ENCODE data around the gene SCRN2. TPM values are rescaled to one million over a fixed set of nuclear protein-coding genes. Genes with fewer than 3 reads are reported as not detected.
A peak's percentile ranks its signal among the peaks of the same experiment; 100 is the strongest.

The SCRN2 gene
- total RNA-seq, 1 donor from 2014 or later = 29.8 TPM

GRCh38 chr17:47834756-47835155, 6.3 kb downstream of the SCRN2 start:
- H3K9ac ChIP-seq = no peak overlapping the region
- H3K4me2 ChIP-seq = no peak overlapping the region
- H2AFZ ChIP-seq (replicated peaks) = no peak overlapping the region
- no peak for DNase-seq (ENCODE audit: low spot score)
- H3K36me3 ChIP-seq = no peaks in the 10 kb centered on the region
- H3K4me1 ChIP-seq = no peaks in the 10 kb centered on the region
- TF ChIP-seq CTCF (IDR thresholded peaks at IDR 0.05) (no peak), EZH2 (IDR thresholded peaks at IDR 0.05) (no peak), EZH2phosphoT487 (IDR thresholded peaks at IDR 0.05) (no peak)
- Mint-ChIP-seq H3K27me3 (ENCODE audit: insufficient read depth, low read depth) (peaks cover 12% of the 10 kb centered on the region), H3K4me1 (peaks cover 24% of the 10 kb centered on the region), H3K9me3 (no peaks in the 10 kb centered on the region), H3K27ac (no peak overlapping the region), H3K4me3 (no peak overlapping the region), H3K36me3 (peaks cover 4% of the 10 kb centered on the region)
- no peaks in the 10 kb centered on the region for H4K20me1 ChIP-seq (ENCODE audit: low read depth)
- H3F3A ChIP-seq (ENCODE audit: low read depth) = peaks cover 10% of the 10 kb centered on the region
- H3K79me2 ChIP-seq (ENCODE audit: low read depth) = peaks cover 15% of the 10 kb centered on the region
- H3K27me3 ChIP-seq = no peaks in the 10 kb centered on the region
- H3K9me3 ChIP-seq (ENCODE audit: low read depth) = no peaks in the 10 kb centered on the region
- H3K4me3 ChIP-seq = no peak overlapping the region
- no peak overlapping the region for H3K27ac ChIP-seq

GRCh38 chr17:47831934-47832327, 9.1 kb downstream of the SCRN2 start:
- no peak for DNase-seq (ENCODE audit: low spot score)
- Mint-ChIP-seq H3K27me3 (ENCODE audit: insufficient read depth, low read depth) (peaks cover 12% of the 10 kb centered on the region), H3K36me3 (peaks cover 6% of the 10 kb centered on the region), H3K27ac (peak overlapping the region; percentile 97), H3K4me1 (peaks cover 20% of the 10 kb centered on the region), H3K9me3 (no peaks in the 10 kb centered on the region), H3K4me3 (peak overlapping the region; percentile 98)
- Histone ChIP-seq H2AFZ (replicated peaks) (peak overlapping the region; percentile 62), H3K27ac (no peak overlapping the region), H3K4me1 (no peaks in the 10 kb centered on the region), H3K27me3 (no peaks in the 10 kb centered on the region), H3K9me3 (ENCODE audit: low read depth) (no peaks in the 10 kb centered on the region), H3K79me2 (ENCODE audit: low read depth) (peaks cover 25% of the 10 kb centered on the region), H3K4me3 (peak overlapping the region; percentile 84), H3F3A (ENCODE audit: low read depth) (peaks cover 10% of the 10 kb centered on the region), H4K20me1 (ENCODE audit: low read depth) (no peaks in the 10 kb centered on the region), H3K4me2 (peak overlapping the region; percentile 94), H3K36me3 (no peaks in the 10 kb centered on the region), H3K9ac (no peak overlapping the region)
- no peak for TF ChIP-seq CTCF (IDR thresholded peaks at IDR 0.05)
- no peak for TF ChIP-seq EZH2phosphoT487 (IDR thresholded peaks at IDR 0.05)
- no peak for TF ChIP-seq EZH2 (IDR thresholded peaks at IDR 0.05)

DNA sequence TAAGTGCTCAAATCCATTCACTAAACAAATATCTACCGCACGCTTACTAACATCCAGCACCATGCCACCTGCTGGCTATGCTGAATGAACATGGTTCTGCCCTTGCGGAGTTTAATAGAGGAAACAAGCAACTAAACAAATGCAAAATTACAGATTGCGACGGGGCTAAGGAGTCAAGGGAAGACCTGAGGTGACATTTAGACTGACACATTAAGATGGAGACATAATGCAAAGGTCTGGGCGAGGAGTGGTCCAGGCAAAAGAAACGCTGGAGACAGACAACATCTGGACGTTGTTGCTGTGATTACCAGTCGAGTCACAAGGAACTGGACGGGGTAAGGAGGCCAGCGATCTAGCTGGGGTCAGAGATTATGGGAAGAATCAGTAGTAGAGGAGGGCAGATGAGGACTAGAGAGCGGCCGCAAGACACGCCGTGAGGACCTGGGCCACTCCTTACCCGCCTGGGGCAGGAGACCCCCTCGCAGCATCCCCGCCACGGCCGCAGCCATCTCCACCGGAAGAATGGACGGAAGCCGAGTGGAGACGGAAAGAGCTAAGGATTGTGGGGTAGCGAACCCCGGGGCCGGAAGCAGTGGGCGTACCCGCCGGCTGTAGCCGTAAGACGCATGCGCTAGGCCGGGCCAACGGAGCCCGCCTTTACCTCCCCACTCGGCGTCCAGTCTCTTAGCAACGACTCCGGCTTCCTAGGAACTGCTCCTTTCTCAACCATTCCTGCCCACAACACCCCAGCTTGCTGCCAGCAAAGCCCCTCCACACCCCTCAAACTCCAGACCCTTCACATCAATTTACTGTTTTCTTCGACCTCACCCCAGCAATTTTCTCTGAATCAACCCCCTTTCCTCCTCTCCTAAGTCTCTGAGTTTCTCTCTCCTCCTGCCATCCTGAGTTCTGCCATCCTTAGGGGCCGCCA, 9.8 kb downstream of the SCRN2 start, which contains the start of the genes LRRC46 and MRPL10:
Gene LRRC46 (plus strand): TSS at position 668 of the 931 bp plus-strand sequence. CDS start 320 bp downstream, outside the sequence.
Gene MRPL10 (minus strand): TSS at position 539 of the 931 bp plus-strand sequence. CDS start 30 bp downstream, at position 509.
- H3K9me3 ChIP-seq (ENCODE audit: low read depth) = no peaks in the 10 kb centered on the region
- no peaks in the 10 kb centered on the region for H4K20me1 ChIP-seq (ENCODE audit: low read depth)
- H3K79me2 ChIP-seq (ENCODE audit: low read depth) = peaks cover 25% of the 10 kb centered on the region
- peak within 1 kb of the TSS; percentile 97 for H3K27ac Mint-ChIP-seq
- H3K4me1 ChIP-seq = no peaks in the 10 kb centered on the region
- peaks cover 9% of the 10 kb centered on the region for H3K36me3 Mint-ChIP-seq
- H3K4me3 ChIP-seq = peak within 1 kb of the TSS; percentile 84
- H3K27me3 ChIP-seq = no peaks in the 10 kb centered on the region
- no peak within 1 kb of the TSS for H3K27ac ChIP-seq
- peak within 1 kb of the TSS; percentile 64 for H3K9ac ChIP-seq
- peak; percentile 97 for DNase-seq (ENCODE audit: low spot score)
- peaks cover 10% of the 10 kb centered on the region for H3F3A ChIP-seq (ENCODE audit: low read depth)
- peaks cover 20% of the 10 kb centered on the region for H3K4me1 Mint-ChIP-seq
- peak within 1 kb of the TSS; percentile 94 for H3K4me2 ChIP-seq
- peak within 1 kb of the TSS; percentile 98 for H3K4me3 Mint-ChIP-seq
- H2AFZ ChIP-seq (replicated peaks) = peak within 1 kb of the TSS; percentile 62
- TF ChIP-seq EZH2phosphoT487 (IDR thresholded peaks at IDR 0.05) = no peak
- no peak for TF ChIP-seq EZH2 (IDR thresholded peaks at IDR 0.05)
- TF ChIP-seq CTCF (IDR thresholded peaks at IDR 0.05) = peak; percentile 44
- no peaks in the 10 kb centered on the region for H3K36me3 ChIP-seq
- H3K9me3 Mint-ChIP-seq = no peaks in the 10 kb centered on the region
- peaks cover 12% of the 10 kb centered on the region for H3K27me3 Mint-ChIP-seq (ENCODE audit: insufficient read depth, low read depth)
